GM23248 (cell line): ENCODE measurements around the gene EFHD1.

ENCODE experiments used
- EZH2 ChIP-seq: fragments of 200-600 bp; sonication (generic); IDR thresholded peaks from 2 replicates; pipeline ENCODE4 v1.6.1; 2018; ENCODE audit warnings: antibody characterized with exemption, mild to moderate bottlenecking; ENCODE audit not compliant: insufficient read depth, poor library complexity, severe bottlenecking
- EZH2phosphoT487 ChIP-seq: fragments of 200-600 bp; sonication (generic); IDR thresholded peaks from 2 replicates; pipeline ENCODE4 v1.6.1; 2018; ENCODE audit warnings: antibody characterized with exemption, moderate library complexity, mild to moderate bottlenecking, low read depth; ENCODE audit not compliant: insufficient read depth

GRCh38 chr2:232646726-232647125 is 13.3 kb downstream of the EFHD1 start:
- TF ChIP-seq EZH2 = no peak
- TF ChIP-seq EZH2phosphoT487 = no peak
